HCT116 (cell line): Measurements from ENCODE around the gene DAPP1. TPM values are rescaled to one million over a fixed set of nuclear protein-coding genes. Genes with fewer than 3 reads are reported as not detected.

Source experiments
- ATAC-seq: fragments of 200-7000 bp; cut with Tn5 transposase; 2 replicates; pipeline ENCODE4 v1.9.1; 2020; ENCODE audit warnings: mild to moderate bottlenecking, moderate library complexity
- BruUV-seq: library from RNA; stranded (reverse); fragments of 400-500 nt; replicated peaks from 2 replicates; lab custom pipeline; 2021; lab: Mats Ljungman, UMichigan
- CTCF ChIA-PET: fragments of 300-600 bp; sonication (Branson Sonifier 250); formaldehyde crosslinking; loops from one replicate; lab custom pipeline; 2021; ENCODE audit warnings: antibody characterized with exemption; lab: Charles Lee
- POLR2A ChIA-PET: fragments of 300-600, 350-600 bp; sonication (Branson Sonifier 250); formaldehyde crosslinking; loops from one replicate; lab custom pipeline; 2021; ENCODE audit warnings: antibody characterized with exemption; lab: Charles Lee
- RAD21 ChIA-PET, 2 experiments: fragments of 300-600 bp; sonication (Branson Sonifier 250); formaldehyde crosslinking; loops; one replicate each; lab custom pipeline; 2023; ENCODE audit warnings: low total read pairs in 2 of 2; ENCODE audit not compliant: uncharacterized antibody in 2 of 2, unreplicated experiment in 2 of 2, low non-redundant PET in 1 of 2; lab: Charles Lee
- DNase-seq: peaks from one replicate; pipeline ENCODE4 v3.0.0-alpha.2; 2010; ENCODE audit warnings: low read depth, low spot score
- H2AFZ ChIP-seq: fragments of 200-600 bp; shearing (Covaris generic), sonication (generic); 2 replicates; pipeline ENCODE4 v1.6.1; 2017; ENCODE audit warnings: low read depth, mixed run types, mixed read lengths, antibody characterized with exemption, low read length; ENCODE audit not compliant: poor library complexity, severe bottlenecking
- H3K27ac ChIP-seq: 2 replicates; pipeline ENCODE4 v1.5.1; 2012; ENCODE audit warnings: low read depth, low read length
- H3K27me3 ChIP-seq: fragments of 200-600 bp; sonication (generic); 2 replicates; pipeline ENCODE4 v1.6.1; 2016; ENCODE audit warnings: mixed run types, low read length, mixed read lengths; ENCODE audit not compliant: insufficient read depth
- H3K36me3 ChIP-seq, 2 experiments: fragments of 200-500 bp in 1 of 2; fragments of 200-600 bp in 1 of 2; sonication (Bioruptor generic) in 1 of 2; sonication (generic) in 1 of 2; 2 replicates each; pipeline versions ENCODE4 v1.5.1 to v1.6.1; 2014 to 2016; ENCODE audit warnings: low read length in 2 of 2, inconsistent platforms in 1 of 2, mixed read lengths in 1 of 2, mixed run types in 1 of 2; ENCODE audit not compliant: insufficient read depth in 2 of 2, control insufficient read depth in 1 of 2
- H3K4me1 ChIP-seq, 2 experiments: fragments of 200-600 bp in 1 of 2; sonication (generic) in 1 of 2; 2 replicates each; pipeline versions ENCODE4 v1.5.1 to v1.6.1; 2012 to 2017; ENCODE audit warnings: low read length in 2 of 2, inconsistent platforms in 1 of 2, mild to moderate bottlenecking in 1 of 2, mixed read lengths in 1 of 2, mixed run types in 1 of 2, moderate library complexity in 1 of 2; ENCODE audit not compliant: insufficient read depth in 2 of 2, control insufficient read depth in 1 of 2
- H3K4me2 ChIP-seq: fragments of 200-600 bp; sonication (generic); 2 replicates; pipeline ENCODE4 v1.6.1; 2017; ENCODE audit warnings: mixed run types, low read length, mixed read lengths
- H3K4me3 ChIP-seq, 2 experiments: fragments of 200-600 bp in 1 of 2; sonication (generic) in 1 of 2; replicated peaks in 1 of 2; 2 replicates each; pipeline ENCODE4 v1.5.1; 2011 to 2016; ENCODE audit warnings: low read length in 2 of 2, control low read depth in 1 of 2, low read depth in 1 of 2, mild to moderate bottlenecking in 1 of 2, mixed read lengths in 1 of 2, mixed run types in 1 of 2
- H3K79me2 ChIP-seq: fragments of 200-600 bp; sonication (generic); 2 replicates; pipeline ENCODE4 v1.6.1; 2017; ENCODE audit warnings: mild to moderate bottlenecking, mixed run types, low read length, moderate library complexity, mixed read lengths; ENCODE audit not compliant: insufficient read depth
- H3K9ac ChIP-seq: fragments of 200-600 bp; sonication (generic); 2 replicates; pipeline ENCODE4 v1.6.1; 2016; ENCODE audit warnings: low read length, mixed read lengths
- H3K9me2 ChIP-seq: fragments of 200-600 bp; sonication (generic), shearing (Covaris generic); 2 replicates; pipeline ENCODE4 v1.6.1; 2017; ENCODE audit warnings: mixed run types, mild to moderate bottlenecking, moderate library complexity; ENCODE audit not compliant: insufficient read depth
- H3K9me3 ChIP-seq, 2 experiments: fragments of 200-500 bp in 1 of 2; fragments of 200-600 bp in 1 of 2; sonication (Bioruptor generic) in 1 of 2; sonication (generic) in 1 of 2; 2 replicates each; pipeline ENCODE4 v1.6.1; 2014 to 2017; ENCODE audit warnings: low read length in 2 of 2, mixed read lengths in 2 of 2, inconsistent platforms in 1 of 2, low read depth in 1 of 2, mild to moderate bottlenecking in 1 of 2, mixed run types in 1 of 2, moderate library complexity in 1 of 2; ENCODE audit not compliant: control insufficient read depth in 1 of 2, insufficient read depth in 1 of 2
- H4K20me1 ChIP-seq: fragments of 200-600 bp; sonication (generic), shearing (Covaris generic); 2 replicates; pipeline ENCODE4 v1.6.1; 2017; ENCODE audit warnings: mixed run types, mild to moderate bottlenecking, moderate library complexity; ENCODE audit not compliant: insufficient read depth
- CBX3 ChIP-seq: IDR thresholded peaks from 2 replicates; pipeline ENCODE4 v1.6.1; 2012; ENCODE audit warnings: low read depth
- CEBPB ChIP-seq: IDR thresholded peaks from 2 replicates; pipeline ENCODE4 v1.6.1; 2012; ENCODE audit warnings: low read depth
- CTCF ChIP-seq, 3 experiments: fragments of 200-600 bp in 1 of 3; sonication (generic) in 1 of 3; IDR thresholded peaks in 2 of 3; conservative IDR thresholded peaks in 1 of 3; 2 replicates each; pipeline ENCODE4 v1.5.1; 2012 to 2017; ENCODE audit warnings: low read depth in 2 of 3, low read length in 2 of 3, antibody characterized with exemption in 1 of 3, borderline replicate concordance in 1 of 3, control low read depth in 1 of 3, mild to moderate bottlenecking in 1 of 3, mixed read lengths in 1 of 3, mixed run types in 1 of 3, moderate library complexity in 1 of 3; ENCODE audit not compliant: insufficient read depth in 1 of 3
- EGR1 ChIP-seq: IDR thresholded peaks from 2 replicates; pipeline ENCODE4 v1.6.1; 2012; ENCODE audit warnings: low read depth
- FOSL1 ChIP-seq: IDR thresholded peaks from 2 replicates; pipeline ENCODE4 v1.6.1; 2012; ENCODE audit warnings: low read depth
- JUND ChIP-seq: IDR thresholded peaks from 2 replicates; pipeline ENCODE4 v1.6.1; 2012
- MAX ChIP-seq: IDR thresholded peaks from 2 replicates; pipeline ENCODE4 v1.6.1; 2012
- RAD21 ChIP-seq: IDR thresholded peaks from 2 replicates; pipeline ENCODE4 v1.6.1; 2012; ENCODE audit warnings: low read depth, mild to moderate bottlenecking
- SIN3A ChIP-seq: IDR thresholded peaks from 2 replicates; pipeline ENCODE4 v1.6.1; 2012; ENCODE audit warnings: low read depth
- SP1 ChIP-seq: IDR thresholded peaks from 2 replicates; pipeline ENCODE4 v1.6.1; 2012; ENCODE audit warnings: low read depth
- ZBTB33 ChIP-seq: IDR thresholded peaks from 2 replicates; pipeline ENCODE4 v1.6.1; 2011; ENCODE audit warnings: mild to moderate bottlenecking, low read length, moderate library complexity; ENCODE audit not compliant: insufficient replicate concordance; ENCODE audit errors: extremely low read depth
- intact Hi-C: fragments of 100-400 bp; cut with micrococcal nuclease; formaldehyde crosslinking; loops from 2 replicates; pipeline ENCODE4 v1.10.0; 2022
- total RNA-seq: library from RNA; stranded (reverse); gene quantifications from one replicate; pipeline ENCODE4 v1.2.1, GENCODE V29; 2021; ENCODE audit not compliant: unreplicated experiment

DAPP1 gene
- total RNA-seq, 1 experiment from 2014 or later: 0.76 TPM

DNA sequence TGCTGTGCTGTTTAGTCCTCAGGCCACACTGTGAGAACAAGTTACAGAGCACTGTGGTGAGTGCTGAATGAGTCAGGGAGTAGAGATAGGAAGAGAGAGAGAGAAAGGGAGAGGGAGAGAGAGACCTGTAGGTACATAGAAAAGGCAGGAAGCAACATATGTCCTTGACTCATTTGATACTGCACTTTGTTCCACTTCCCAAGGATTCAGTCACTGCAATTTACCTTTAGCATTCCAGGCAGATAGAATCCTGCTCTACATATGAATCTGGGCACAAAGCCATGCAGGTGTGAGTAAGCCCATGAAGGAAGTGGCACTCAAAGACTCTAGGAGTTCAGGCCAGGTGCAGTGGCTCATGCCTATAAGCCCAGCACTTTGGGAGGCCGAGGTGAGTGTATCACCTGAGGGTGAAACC, 1.0 kb upstream of the DAPP1 start:
- Histone ChIP-seq H3K9me2 (no peaks in the 10 kb centered on the region), H3K9ac (0 out of 2 replicates have a peak overlapping the region, but pooled peaks have one; percentile 15), H3K27ac (no peak overlapping the region), H3K4me3 (no peak overlapping the region), H2AFZ (peak overlapping the region; percentile 55), H3K36me3 (no peaks in the 10 kb centered on the region), H3K4me2 (peak overlapping the region; percentile 53), H3K9me3 (no peaks in the 10 kb centered on the region), H3K4me1 (peaks cover 2 to 22% of the 10 kb centered on the region in 2 experiments; a peak in 2 of 4 replicates), H4K20me1 (no peaks in the 10 kb centered on the region), H3K27me3 (no peaks in the 10 kb centered on the region), H3K79me2 (no peaks in the 10 kb centered on the region)
- peak; percentile 78 for DNase-seq
- ChIA-PET POLR2A (no interaction called here), RAD21 (no interaction called here), CTCF (interaction anchor here (0.7 kb wide), 1 partner anchor 22 kb away, joined by 3 read pairs; no protein-coding TSS in a partner anchor)
- ATAC-seq: peak; percentile 82
- BruUV-seq: no TSS peak
- TF ChIP-seq JUND (peak; percentile 80), EGR1 (no peak), CEBPB (peak; percentile 42), RAD21 (peak; percentile 17; the same call in 1 of the 2 replicates), SP1 (peak; percentile 78), SIN3A (0 out of 2 replicates have a peak, but pooled peaks have one; percentile 24), FOSL1 (peak; percentile 80), CTCF (IDR thresholded peaks at IDR 0.05 in 2 of 3, conservative IDR thresholded peaks at IDR 0.05 in 1 of 3; ENCODE audit: borderline replicate concordance in 1 of 3, insufficient read depth in 1 of 3, low read depth in 2 of 3, low read length in 2 of 3) (no peak), CBX3 (peak; percentile 87), ZBTB33 (no peak), MAX (peak; percentile 68)
- intact Hi-C loops: no loop called here
